ENCODE measurements around the gene EPB41L4B.
"Not testable (repeated sequence)": the region's sequence is repeated elsewhere in the genome, so short reads cannot be mapped to it uniquely, and the experiment has no call there.

Gene EPB41L4B

DNA sequence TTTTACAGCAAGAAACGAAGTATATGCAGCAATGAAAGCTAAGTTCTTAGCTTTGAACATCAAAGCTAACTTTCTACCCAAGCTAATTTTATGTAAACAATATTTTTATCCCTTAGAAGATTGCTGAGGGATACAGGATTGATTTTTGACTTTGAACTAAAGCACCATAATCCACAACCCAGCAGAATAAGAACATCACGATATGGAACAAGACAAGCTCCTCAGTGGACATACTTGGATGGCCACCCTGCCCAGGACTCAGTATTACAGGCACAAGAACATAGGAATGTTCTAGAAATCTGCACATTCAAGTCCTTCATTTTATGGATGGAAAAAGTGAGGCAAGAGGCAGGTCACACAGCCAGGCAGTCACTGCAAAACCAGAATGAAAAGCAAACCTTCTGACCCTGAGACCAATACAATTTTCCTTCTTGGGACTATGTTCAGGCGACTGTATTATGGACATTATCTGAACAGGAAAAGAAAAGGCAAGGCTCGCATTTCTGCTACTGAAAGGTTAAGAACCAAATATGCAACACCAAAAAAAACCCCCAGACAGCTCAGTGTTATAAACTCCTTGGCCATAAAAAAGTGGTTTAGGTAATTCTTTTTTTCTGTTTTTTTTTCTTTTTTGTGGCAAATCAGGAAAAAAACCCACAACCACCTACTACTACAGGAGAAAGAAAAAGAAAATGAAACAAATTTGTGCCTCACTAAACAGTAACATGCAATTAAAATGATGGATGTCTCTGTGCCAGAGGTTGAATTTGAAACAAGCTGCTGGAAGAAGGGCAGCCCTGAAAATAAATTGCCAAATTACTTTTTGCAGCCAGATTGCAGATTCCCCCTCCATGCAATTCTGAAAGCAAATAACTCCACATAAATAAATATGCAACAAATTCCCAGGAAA lies 25.4 kb downstream of the EPB41L4B start:
- no peak for DNase-seq

DNA sequence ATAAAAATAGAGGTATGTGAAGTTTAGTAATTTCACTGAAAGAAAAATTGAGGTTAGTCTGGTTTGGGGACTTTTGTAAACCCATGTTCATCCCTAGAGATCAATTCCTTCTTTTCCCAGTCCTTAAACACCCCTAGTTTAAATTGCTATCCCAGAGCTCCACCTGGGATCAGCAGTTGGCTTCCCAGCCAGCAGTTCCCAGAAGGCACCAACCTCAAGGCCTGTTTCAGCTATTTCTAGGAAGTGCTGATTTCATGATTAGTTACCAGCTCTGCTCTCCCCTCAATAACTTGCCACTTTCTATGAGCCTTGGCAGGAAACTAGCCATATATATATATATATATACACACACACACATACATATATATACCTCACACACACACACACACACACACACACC lies 30.5 kb downstream of the EPB41L4B start:
- no peak for DNase-seq

DNA sequence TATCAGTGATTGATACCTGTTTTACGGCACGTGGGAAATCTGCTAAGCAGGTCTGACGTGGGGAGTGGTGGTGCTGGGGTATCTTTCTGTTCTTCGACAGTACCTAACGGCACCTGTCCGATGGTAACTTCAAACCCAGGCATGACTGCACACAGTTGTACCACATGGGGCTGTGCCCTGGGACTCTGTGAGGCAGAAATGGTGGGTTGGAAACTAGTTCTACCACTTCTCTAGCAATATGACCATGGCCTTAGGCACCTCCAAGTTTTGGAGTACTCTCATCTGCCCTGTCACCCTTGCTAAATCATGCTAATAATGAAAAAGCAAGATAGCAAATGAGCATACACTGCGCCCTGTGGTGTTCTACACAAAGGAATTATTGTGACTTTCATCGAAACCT lies 30.9 kb downstream of the EPB41L4B start:
- DNase-seq: no peak

DNA sequence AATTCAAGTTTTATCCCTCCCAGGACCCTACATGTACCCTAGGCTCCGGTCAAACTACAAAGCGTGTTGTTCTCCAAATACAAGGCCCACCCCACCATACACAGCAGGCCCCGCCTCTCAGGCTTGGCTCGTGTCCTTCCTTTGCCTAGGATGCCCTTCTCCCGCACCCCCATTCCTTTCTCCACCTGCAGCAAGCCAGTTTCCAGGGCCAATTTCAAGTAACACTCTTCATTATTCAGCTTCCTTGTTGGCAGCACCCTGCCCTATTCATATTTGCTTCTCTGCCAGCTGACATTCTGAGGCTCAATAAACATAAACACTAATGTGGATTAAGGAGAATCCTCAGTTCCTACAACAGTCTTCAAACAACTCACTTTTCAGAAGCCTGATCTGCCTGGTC lies 31.7 kb downstream of the EPB41L4B start:
- DNase-seq: no peak

DNA sequence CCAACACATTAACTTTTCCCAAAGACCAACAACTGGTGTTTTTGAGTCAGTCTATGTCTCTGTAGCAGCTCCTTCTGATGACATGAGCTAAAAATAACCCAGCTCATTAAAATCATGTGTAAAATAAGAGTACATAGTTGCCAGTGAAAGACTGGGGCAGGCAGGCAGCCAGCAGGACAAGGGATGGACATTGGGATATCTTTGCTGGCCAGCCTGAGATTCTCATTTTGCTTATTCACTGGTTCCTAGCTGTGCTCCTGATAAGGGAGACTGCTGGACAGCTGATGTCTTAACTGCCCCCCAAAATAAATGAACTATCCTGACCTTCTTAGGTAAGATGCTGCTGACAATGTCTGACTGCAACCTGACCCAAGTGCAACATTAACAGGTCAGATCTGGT lies 33.9 kb downstream of the EPB41L4B start:
- DNase-seq: no peak

DNA sequence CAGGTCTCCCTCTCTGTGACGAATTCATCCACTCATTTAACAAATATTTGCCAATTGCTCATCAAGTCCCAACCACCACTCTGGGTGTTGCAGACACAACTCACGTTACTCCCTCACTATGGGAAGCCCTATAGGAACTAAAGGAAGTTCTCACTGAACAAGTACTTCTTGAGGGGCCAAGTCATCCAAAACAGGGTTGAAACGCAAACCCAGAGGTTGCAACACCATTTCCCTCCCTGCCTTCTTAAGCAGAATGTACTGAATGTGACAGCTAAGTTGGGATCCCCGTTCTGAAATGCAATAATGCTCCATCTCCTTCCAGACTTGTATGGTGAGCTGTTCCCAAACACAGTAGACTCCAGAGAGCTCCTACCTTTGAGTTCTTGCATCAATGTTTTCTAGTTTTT lies 34.3 kb downstream of the EPB41L4B start:
- DNase-seq: no peak

DNA sequence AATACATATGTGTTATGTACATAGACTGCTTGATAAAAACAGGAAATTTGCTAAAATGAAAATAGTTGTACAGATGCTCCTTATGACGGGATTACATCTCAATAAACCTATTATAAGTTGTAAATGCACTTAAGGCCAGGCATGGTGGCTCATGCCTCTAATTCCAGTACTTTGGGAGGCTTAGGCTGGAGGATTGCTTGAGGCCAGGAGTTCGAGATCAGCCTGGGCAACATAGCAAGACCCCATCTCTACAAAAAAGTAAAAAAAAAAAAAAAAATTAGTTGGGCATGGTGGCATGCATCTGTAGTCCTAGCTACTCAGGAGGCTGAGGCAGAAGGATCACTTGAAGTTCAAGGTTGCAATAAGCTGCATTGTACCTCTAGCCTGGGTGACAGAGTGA lies 37.2 kb downstream of the EPB41L4B start:
- not testable (repeated sequence) for DNase-seq

DNA sequence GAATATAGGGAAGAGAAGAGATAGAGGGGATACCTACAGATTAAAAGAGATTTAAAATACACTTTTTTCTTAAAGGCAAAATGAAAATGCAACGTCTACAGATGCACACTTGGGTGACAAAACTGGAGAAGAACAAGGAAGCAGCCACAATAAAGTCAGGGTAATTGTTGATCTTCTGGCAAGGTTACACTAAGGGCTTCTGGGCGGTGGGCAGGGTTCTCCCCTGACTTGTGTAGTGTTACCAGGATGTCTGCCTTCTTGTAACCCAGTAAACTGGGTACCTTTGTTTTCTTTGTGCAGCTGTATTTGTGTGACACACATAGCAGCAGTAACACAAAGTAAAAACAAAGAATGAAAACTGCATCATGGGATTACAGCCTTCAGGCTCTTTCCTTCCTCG lies 37.8 kb downstream of the EPB41L4B start:
- DNase-seq: no peak

DNA sequence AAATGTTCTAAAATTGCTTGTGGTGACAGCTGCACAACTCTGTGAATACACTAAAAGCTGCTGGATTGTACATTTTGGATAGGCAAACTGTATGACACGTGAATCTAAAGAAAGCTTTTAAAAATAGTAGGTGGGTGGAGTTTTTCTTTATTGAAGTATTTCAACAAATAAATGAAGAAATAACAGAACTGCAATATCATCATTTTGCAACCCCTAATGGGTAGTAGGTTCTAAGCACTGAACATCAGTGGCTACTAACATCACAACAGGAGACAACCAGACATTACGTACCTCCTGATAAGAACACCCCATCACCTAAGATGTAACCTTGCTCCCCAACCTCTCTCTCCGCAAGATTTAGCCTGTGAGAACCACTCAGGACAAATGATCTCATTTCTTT lies 38.6 kb downstream of the EPB41L4B start:
- DNase-seq: no peak

DNA sequence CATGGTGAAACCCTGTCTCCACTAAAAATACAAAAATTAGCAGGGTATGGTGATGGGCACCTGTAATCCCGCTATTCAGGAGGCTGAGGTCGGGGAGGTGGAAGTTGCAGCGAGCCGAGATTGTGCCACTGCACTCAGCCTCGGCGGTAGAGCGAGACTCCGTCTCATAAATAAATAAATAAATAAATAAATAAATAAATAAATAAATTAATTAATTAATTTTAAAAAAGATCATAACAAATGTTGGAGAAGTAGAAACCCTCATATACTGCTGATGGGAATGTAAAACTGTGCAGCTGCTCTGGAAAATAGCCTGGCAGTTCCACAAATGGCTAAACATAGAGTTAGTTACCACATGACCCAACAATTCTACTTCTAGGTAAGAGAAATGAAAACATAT lies 39.3 kb downstream of the EPB41L4B start:
- no peak for DNase-seq

DNA sequence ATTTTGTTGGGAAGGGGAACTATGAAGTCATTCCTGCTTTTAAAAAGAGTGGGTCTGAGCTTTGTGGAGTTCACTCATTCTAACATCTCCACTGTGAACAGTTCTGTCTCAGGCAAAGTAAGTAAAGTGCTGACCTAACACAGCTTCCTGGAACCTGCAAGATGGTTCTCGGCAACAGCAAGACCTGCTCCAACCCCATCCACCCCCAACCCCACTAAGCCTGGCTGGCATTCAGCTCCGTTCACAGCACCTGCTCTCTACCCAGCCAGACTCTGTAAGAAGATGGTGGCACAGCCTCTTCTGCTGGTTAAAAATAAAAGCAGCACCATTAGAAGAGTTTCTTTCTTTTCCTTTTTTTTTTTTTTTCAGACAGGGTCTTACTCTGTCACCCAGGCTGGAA lies 42.0 kb downstream of the EPB41L4B start:
- no peak for DNase-seq

DNA sequence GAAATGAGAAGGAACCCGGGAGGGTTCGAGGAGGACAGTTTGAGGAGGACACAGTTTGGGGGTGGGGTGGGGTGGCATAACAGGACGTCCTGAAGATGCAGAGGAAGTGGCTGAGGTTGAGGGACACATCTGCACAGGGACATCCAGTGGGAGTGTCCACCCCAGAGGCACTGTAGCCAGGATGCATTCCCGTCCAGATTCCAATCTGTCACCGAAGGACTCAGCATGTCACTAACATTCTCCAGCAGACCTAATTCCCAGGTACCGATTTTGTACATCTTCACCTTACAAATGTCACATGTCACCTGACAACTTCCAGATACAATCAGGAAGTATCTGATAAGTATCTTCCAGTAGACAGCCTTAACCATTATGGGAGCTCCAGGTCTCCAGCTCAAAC lies 42.6 kb downstream of the EPB41L4B start:
- DNase-seq: no peak

DNA sequence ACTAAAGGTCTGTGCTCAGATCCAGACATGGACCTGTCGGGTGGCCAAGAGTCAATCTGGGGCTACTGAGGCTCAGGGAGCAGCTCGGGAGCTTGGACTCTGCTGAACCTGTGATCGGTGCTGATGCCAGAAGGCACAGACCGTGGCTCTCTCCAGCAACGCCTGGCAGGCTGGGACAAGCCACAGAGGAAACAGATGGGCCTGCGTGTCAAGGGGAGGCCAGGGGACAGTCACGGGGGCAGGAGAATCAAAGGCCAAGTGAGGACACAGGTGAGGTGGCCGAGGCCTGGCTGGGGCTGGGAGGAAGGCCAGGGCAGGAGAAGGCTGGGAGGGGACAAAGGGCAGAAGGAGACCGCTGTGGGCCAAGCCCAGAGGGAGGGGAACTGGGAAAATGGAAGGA lies 43.4 kb downstream of the EPB41L4B start:
- DNase-seq: no peak

DNA sequence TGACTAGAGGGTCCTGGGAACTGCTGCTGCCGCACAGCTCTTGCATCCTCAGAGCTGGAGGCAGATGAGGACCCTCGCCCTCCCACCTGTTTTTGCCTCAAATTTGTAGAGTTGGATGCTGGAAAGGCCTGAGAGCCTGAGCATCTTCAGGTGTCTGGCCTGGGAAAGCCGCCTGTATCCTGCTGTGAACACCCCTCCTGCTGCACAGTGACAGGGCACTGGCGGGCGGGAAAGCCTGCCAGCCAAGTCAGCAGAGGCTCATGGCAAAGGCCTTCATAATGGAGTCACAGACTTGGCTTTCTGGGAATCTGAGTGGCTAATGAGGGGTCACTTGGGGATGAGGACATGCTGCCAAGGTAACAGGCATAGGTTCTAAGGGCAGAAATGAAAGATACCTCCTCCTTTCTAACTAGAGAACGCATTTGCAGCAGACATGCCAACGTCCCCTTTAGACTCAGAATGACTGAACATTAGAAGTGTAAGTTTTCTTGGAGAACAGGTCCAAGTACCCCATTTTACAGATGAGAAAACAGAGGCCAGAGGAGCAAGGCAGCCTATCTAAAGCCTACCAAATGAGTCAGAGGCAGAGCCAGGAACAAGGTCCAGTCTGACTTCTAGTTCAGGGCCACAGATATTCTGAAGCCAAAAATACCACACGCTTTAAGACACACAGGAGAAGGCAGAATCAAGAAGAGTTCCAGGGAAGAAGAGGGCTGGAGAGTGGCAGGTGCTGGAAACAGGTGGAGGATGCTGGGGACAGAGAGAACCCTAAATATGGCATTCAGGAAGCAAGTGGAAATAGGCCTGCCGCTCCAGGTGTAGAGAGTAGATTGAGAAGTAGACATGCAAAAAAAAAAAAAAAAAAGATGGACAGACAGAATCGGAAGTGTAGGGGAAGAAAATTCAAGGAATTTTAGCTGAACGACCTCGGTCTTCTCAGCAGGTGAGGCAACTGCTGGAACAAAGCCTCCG lies 44.1 kb downstream of the EPB41L4B start:
- DNase-seq: no peak

DNA sequence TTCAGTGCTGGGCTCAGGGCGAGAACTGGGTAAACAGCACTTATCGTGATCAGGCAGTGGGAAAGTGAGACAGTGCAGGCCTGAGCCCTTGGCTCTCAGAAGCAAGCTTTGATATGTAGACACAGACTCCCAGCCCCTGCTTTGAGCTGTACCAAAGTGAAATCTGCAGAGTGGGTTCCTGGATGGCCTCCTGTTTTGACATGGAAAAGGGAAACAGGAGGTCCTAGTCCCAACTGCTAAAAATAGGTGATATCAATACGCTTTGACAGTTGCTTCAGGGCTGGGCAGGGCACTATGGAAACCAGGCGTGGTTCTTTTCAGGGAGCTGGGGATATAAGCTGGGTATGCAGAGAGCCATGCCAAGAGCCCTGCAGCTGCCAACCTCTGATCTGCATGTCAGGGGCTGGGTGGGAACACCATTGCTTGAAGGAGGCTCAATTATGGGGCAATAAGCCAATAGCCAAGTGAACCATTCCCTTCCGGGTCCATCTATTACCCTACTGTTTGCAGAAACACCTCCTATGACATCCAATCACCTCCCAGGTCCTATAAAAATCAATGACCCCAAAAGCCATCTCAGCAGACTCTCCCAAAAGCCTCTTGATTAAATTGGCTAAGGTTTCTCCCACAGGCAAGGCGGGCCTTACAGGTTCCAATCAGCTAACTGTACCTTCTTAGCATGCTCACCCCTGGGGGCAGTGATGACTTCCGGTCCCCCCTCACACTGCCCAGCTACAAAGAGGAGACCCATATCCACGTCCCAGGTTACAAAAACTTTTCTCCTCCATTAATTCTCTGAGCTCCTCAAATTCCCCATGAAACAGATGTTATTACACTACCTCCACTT lies 45.8 kb downstream of the EPB41L4B start:
- DNase-seq: peak; percentile 12

DNA sequence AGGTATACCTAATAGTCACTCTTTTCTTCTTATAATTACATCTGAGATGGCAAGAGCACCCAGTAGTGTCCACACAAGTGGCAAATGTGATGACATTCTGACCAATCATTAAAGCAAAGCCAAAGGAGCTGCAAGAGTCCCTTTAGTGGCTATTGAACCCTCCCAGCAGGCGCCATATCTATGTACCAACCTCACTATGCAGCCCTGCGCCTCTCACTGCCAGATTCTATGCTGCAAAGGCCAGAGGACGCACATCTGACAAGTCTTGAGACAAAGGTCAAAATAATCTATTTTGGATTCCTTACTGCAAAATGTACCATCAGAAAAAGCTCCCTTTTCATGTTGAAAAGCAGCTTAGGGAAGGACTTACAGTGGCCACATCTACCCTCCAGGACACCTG lies 47.0 kb downstream of the EPB41L4B start:
- DNase-seq: no peak

DNA sequence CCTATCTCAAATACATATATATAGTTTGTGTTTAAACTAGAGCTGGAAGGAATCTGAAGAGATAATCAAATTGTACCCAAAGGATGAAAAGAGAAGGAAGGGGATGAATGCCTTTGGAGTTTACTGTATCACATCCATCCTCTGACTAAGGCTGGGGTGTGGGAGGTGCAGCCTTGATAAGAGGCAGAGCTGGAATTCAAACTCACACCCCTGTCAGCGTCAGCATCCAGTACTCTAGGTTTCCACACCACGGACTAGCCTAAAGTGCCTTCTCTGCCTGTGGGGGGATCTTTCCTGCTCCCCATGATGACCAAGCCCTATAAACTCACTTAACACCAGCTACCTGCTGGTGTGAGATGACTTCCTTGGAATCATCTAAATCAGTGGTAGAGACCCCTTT lies 48.1 kb downstream of the EPB41L4B start:
- DNase-seq: no peak

DNA sequence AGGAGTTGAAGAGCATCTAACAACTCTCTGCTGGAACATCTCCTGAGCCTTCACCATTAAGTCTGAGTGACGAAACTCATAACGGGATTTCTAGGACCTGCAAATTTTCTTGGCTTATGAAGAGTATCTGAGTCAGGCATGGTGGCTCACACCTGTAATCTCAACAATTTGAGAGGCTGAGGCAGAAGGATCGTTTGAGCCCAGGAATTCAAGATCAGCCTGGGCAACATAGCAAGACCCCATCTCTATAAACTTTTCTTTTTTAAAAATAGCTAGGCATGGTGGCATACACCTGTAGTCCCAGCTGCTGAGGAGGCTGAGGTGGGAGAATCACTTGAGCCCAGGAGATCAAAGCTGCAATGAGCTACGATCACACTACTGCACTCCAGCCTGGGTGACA lies 48.8 kb downstream of the EPB41L4B start:
- no peak for DNase-seq

DNA sequence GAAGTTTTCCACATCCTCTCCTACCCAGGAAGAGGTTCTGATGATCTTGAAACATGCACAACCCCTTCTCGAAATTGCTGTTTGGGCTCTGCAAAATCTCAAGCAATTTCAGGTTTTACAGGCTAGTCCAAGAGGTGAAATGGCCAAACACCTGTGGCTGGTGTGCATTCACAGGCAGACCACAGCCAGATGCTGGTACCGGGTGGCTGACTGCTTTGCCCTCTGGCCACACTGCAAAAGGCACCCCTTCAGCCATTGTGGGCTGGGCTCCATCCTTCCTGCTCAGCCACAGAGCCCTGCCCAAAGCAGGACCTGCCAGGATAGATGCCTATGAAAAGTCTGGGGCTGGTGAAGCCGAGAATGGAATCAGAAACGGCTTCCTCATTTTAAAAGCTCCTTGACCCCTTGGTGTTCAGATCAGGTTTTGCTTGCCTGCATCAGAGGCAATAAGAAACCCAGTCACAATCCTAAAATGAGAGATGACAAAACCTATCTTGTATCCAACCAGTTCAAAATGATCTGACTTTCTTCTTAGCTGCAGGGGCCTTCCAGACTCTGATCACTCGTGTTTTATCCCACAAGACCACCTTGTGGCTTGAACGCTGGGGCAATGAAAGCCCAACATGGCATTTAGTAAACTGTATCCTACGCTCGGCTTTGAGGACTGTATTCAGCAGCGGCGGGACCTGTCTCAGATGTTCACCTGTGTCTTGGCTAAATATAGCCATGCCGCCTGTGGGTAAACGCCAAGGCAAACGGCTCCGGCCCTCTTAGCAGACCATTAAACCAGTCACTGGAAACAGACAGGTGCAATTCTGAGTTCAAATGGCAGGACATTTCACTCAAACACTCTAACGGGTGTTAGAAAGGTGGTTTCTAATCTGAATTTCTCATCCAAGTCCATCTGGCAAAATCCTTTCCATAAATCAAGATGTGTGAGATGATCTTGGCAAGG lies 49.6 kb downstream of the EPB41L4B start:
- no peak for DNase-seq

DNA sequence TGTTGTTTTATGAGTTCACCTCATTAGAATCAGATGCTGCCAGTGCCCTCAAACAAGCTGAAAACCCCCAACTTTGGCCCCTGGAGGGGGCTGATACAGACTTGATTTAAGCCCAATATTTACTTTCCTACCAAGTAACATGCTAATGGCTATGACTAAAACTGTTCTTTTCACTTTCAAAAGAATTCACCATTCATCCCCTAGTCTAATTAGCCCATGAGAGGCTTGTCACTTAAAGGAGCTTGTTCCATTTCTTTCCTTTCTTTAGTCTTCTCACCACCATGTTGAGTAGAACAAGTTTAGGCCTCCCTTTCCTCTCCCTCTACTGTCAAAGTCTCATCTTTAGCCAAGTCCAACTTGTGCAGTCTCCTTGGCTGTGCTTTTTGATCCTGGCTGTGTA lies 50.4 kb downstream of the EPB41L4B start:
- no peak for DNase-seq

DNA sequence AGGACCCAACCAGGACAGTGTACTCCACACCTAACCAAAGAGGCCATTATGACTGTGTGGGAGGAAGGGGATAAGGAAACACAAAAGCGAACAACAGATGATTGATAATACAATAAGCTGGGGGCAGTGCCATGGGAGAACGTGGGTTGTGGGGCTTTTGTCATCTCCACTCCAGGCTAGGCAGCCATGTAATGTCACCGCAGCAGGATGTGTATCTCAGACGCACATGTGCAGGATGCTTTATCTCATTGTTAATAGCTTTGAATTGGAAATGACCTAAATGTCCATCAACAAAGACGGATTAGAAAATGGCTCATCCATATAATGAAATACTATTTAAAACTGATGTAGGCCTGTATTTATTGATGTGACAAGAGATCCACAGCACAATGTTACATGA lies 51.0 kb downstream of the EPB41L4B start:
- no peak for DNase-seq

DNA sequence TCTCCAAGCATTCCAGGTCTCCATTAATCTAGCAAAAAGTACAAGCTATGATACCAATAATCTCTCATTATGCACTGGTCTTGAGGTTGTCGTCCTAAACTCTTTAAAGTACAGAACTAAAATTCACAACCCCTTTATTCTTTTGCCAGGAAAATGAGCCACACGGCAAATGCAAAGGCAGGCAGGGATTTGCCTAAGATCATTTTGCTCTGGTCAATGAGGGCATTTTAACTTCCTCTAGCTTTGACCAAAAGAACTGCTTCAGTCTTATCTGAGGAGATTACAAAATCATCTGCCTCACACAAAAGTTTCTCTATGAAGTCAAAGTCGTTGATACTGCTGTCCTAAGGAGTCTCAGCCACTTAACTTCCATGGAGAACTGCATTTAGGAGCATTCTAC lies 51.8 kb downstream of the EPB41L4B start:
- no peak for DNase-seq
